Measurements from ENCODE around the gene RNF183. TPM values are rescaled to one million over a fixed set of nuclear protein-coding genes. Genes with fewer than 3 reads are reported as not detected.

The RNF183 gene
- total and polyA plus RNA-seq, 9 of the 15 experiments (the other 6 are each of a cell fraction or from before 2014, with no cell fraction given): 0.04 to 2.0 (median 0.16) TPM; not detected in 5

DNA sequence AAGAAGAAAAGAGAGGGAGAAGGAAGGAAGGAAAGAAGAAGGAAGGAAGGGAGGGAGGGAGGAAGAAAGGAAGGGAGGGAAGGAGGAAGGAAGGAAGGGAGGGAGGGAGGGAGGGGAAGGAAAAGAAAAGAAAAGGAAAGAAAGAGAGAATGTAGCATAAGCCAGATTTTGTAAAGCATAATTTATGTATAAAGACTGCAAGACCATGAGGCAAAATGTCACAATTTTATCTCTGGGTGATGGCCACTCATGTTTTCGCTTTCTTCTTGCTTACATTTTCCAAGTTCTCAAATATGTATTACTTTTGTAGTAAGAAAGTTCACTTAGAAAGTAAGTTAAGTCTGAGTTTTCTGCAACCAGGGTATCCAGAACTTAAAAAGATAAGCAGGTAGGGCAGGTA lies 3.4 kb upstream of the RNF183 start:
- Histone ChIP-seq H3K9ac (ENCODE audit: insufficient read depth in 1 of 2, low read depth in 2 of 2, low read length in 2 of 2) (no peak overlapping the region), H3K79me2 (ENCODE audit: control insufficient read depth, insufficient read depth, low read length) (no peaks in the 10 kb centered on the region), H3K4me2 (ENCODE audit: insufficient read depth, low read length) (no peak overlapping the region), H3K4me1 (replicated peaks in 1 of 2; ENCODE audit: control insufficient read depth in 2 of 2, insufficient read depth in 2 of 2, low read length in 2 of 2) (peaks cover 4 to 7% of the 10 kb centered on the region in 2 experiments; a peak in 4 of 5 replicates), H3K27me3 (ENCODE audit: control insufficient read depth in 2 of 2, insufficient read depth in 2 of 2, low read length in 2 of 2) (peaks cover 8% of the 10 kb centered on the region in 2 experiments; a peak in 4 of 5 replicates), H3K4me3 (no peak overlapping the region), H3K36me3 (ENCODE audit: control insufficient read depth, insufficient read depth, low read length) (no peaks in the 10 kb centered on the region), H2AFZ (ENCODE audit: low read depth, low read length) (no peak overlapping the region), H4K20me1 (replicated peaks; ENCODE audit: control insufficient read depth, insufficient read depth, low read length) (no peaks in the 10 kb centered on the region), H3K9me1 (ENCODE audit: control insufficient read depth, insufficient read depth, low read length) (no peaks in the 10 kb centered on the region), H3K27ac (ENCODE audit: extremely low read depth, low read depth, low read length) (no peak overlapping the region), H3K9me3 (replicated peaks; ENCODE audit: control insufficient read depth, insufficient read depth, low read depth, low read length) (no peaks in the 10 kb centered on the region)
- in situ Hi-C loops (cut with MboI) (loop anchor here (10.0 kb wide), 1 partner anchor 348 kb away; no protein-coding TSS in a partner anchor), intact Hi-C loops (cut with micrococcal nuclease) (loop anchor here (10.0 kb wide), 1 partner anchor 348 kb away; no protein-coding TSS in a partner anchor)
- TF ChIP-seq MEF2A (IDR thresholded peaks at IDR 0.05; ENCODE audit: control insufficient read depth, low read depth, low read length): no peak
- peak; percentile 60 for TF ChIP-seq PCBP2 (IDR thresholded peaks at IDR 0.05; ENCODE audit: low read depth, low read length, poor library complexity, severe bottlenecking)
- TF ChIP-seq HNRNPK (IDR thresholded peaks at IDR 0.05; ENCODE audit: low read depth, low read length, poor library complexity, severe bottlenecking): peak; percentile 67
- peak; percentile 34 for TF ChIP-seq PCBP1 (IDR thresholded peaks at IDR 0.05; ENCODE audit: low read depth, low read length, poor library complexity, severe bottlenecking)
- CTCF ChIA-PET (ENCODE audit: low intra/inter-chr PET ratio): no interaction called here
- WGBS (ENCODE audit: insufficient coverage, low coverage, missing lambda C conversion rate): 0% methylated on average over 1 of the region's 1 CpG
- ATAC-seq: no peak
- POLR2A ChIA-PET: no interaction called here
- no peak for DNase-seq (ENCODE audit: extremely low read depth in 1 of 4, low spot score in 3 of 4)
- FAIRE-seq: no peak
- no TSS peak for BruUV-seq (replicated peaks)

DNA sequence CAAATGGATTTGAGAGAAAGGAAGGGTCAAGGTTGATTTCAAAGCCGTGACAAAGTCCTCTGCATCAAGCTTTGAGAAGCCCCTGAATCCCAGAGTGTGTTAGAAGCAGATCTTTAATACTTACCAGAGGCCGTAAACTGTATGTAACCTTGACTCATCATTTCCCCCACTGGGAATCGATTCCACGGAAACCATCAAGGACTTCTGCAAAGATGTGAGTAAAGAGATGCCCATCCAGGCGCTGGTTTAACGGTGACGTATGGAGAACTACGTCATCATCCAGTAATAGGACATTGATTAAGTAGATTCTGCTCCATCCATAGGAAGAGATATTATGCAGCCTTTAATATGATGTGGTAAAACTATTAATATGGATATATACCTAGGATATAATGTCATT lies 1.6 kb downstream of the RNF183 start:
- FAIRE-seq (no peak), ATAC-seq (no peak), DNase-seq (ENCODE audit: extremely low read depth in 1 of 4, low spot score in 3 of 4) (no peak)
- Histone ChIP-seq H3K4me1 (replicated peaks in 1 of 2; ENCODE audit: control insufficient read depth in 2 of 2, insufficient read depth in 2 of 2, low read length in 2 of 2) (peaks cover 16 to 21% of the 10 kb centered on the region in 2 experiments; a peak in 4 of 5 replicates), H3K9me3 (replicated peaks; ENCODE audit: control insufficient read depth, insufficient read depth, low read depth, low read length) (no peaks in the 10 kb centered on the region), H3K27me3 (ENCODE audit: control insufficient read depth in 2 of 2, insufficient read depth in 2 of 2, low read length in 2 of 2) (peaks cover 18 to 29% of the 10 kb centered on the region in 2 experiments), H3K36me3 (ENCODE audit: control insufficient read depth, insufficient read depth, low read length) (no peaks in the 10 kb centered on the region), H3K79me2 (ENCODE audit: control insufficient read depth, insufficient read depth, low read length) (no peaks in the 10 kb centered on the region), H3K4me2 (ENCODE audit: insufficient read depth, low read length) (no peak overlapping the region), H4K20me1 (replicated peaks; ENCODE audit: control insufficient read depth, insufficient read depth, low read length) (no peaks in the 10 kb centered on the region), H3K9ac (ENCODE audit: insufficient read depth in 1 of 2, low read depth in 2 of 2, low read length in 2 of 2) (no peak overlapping the region), H3K4me3 (no peak overlapping the region), H3K27ac (ENCODE audit: extremely low read depth, low read depth, low read length) (no peak overlapping the region), H2AFZ (ENCODE audit: low read depth, low read length) (no peak overlapping the region), H3K9me1 (ENCODE audit: control insufficient read depth, insufficient read depth, low read length) (no peaks in the 10 kb centered on the region)
- WGBS (ENCODE audit: insufficient coverage, low coverage, missing lambda C conversion rate): 14% methylated on average over 8 of the region's 8 CpGs
- BruUV-seq (replicated peaks): no TSS peak
- intact Hi-C loops (cut with micrococcal nuclease) (loop anchor here (10.0 kb wide), 1 partner anchor 353 kb away; no protein-coding TSS in a partner anchor), in situ Hi-C loops (cut with MboI) (loop anchor here (5.0 to 10.0 kb wide), 2 partner anchors 106 to 353 kb away; no protein-coding TSS in a partner anchor)
- ChIA-PET POLR2A (interaction anchor here (1.3 kb wide), 1 partner anchor 11 kb away, joined by 4 read pairs; no protein-coding TSS in a partner anchor), CTCF (ENCODE audit: low intra/inter-chr PET ratio) (interaction anchor here (0.6 kb wide), 1 partner anchor 356 kb away, joined by 3 read pairs; no protein-coding TSS in a partner anchor)
- TF ChIP-seq ATF1 (CRISPR knock-in tag; IDR thresholded peaks at IDR 0.05) (no peak), ATF1 (tag; IDR thresholded peaks at IDR 0.05) (peak; percentile 18; the same call in 1 of the 2 replicates), MYC (IDR thresholded peaks at IDR 0.05; ENCODE audit: low read depth, low read length) (no peak), MYC (CRISPR knock-in tag; IDR thresholded peaks at IDR 0.05; ENCODE audit: borderline replicate concordance, low read depth) (no peak), GABPB2 (CRISPR knock-in tag; conservative IDR thresholded peaks at IDR 0.05) (no peak), ZNF311 (CRISPR knock-in tag; IDR thresholded peaks at IDR 0.05) (no peak)
- TF ChIP-seq, protein P1, sequence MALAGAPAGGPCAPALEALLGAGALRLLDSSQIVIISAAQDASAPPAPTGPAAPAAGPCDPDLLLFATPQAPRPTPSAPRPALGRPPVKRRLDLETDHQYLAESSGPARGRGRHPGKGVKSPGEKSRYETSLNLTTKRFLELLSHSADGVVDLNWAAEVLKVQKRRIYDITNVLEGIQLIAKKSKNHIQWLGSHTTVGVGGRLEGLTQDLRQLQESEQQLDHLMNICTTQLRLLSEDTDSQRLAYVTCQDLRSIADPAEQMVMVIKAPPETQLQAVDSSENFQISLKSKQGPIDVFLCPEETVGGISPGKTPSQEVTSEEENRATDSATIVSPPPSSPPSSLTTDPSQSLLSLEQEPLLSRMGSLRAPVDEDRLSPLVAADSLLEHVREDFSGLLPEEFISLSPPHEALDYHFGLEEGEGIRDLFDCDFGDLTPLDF (CRISPR knock-in tag; IDR thresholded peaks at IDR 0.05): no peak
- TF ChIP-seq, protein P2, sequence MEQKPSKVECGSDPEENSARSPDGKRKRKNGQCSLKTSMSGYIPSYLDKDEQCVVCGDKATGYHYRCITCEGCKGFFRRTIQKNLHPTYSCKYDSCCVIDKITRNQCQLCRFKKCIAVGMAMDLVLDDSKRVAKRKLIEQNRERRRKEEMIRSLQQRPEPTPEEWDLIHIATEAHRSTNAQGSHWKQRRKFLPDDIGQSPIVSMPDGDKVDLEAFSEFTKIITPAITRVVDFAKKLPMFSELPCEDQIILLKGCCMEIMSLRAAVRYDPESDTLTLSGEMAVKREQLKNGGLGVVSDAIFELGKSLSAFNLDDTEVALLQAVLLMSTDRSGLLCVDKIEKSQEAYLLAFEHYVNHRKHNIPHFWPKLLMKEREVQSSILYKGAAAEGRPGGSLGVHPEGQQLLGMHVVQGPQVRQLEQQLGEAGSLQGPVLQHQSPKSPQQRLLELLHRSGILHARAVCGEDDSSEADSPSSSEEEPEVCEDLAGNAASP (IDR thresholded peaks at IDR 0.05): no peak
